ENCODE measurements around the gene ABHD2.
"Not testable (repeated sequence)": the region's sequence is repeated elsewhere in the genome, so short reads cannot be mapped to it uniquely, and the experiment has no call there.

ABHD2 gene

DNA sequence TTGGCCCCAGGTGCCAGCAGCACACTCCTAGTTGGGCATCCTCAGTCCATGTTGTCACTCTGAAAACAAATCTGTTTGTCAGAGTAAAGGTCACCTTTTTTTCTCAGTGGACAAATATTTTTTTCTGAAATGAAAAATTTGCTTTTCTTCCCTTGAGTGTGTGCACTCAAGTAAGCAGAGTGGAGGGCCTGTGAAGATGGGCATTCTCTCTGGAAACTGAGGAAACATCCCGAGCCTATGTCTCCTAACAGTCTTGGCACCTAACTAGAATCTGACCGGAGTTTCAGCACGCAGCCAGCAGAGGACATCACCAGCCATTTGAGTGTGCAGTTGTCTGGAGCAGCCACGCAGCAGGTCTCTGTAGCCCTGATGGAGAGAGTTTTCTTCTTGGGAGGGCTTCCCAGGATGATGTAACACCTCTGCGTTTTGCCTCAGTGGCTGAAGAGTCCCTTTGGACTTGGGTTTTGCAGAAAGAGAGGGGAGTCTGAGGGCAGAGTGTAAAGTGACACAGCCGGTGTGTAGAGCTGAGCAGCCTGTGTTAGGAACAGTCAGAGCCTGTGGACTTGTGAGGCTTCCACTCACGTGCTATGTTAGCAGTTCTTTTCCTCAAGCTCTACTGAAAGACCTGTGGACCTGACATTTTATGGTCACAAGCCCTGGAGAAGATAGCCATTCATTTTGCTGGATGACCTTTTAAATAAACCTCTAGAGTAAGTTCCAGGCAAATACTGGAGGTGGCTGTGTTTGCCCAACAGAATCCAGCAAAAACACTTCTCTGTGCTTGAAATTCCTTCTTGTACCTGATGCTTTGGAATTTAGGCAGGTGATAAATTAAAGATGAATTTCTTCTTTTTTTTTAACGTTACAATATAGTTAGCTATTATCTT lies 51.6 kb downstream of the ABHD2 start:
- DNase-seq (ENCODE audit: low spot score), result no peak

DNA sequence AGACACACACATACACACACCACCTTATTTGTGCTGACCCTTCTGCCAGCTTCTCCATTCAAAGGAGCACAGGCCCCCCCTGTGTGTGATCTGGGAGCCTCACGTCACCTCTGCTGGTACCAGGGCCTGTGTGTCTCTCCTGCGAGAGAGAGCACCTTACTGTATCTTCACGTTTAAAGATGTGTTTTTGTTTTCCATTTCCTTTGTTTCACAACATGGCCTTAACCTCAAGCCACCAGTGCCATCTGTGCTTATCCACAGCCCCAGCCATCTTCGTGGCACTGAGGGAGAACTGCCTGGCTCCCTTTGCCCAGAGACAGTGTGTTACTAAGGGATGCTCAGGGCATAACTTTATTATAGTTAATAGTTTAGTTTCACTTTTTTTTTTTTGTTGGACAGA lies 52.3 kb downstream of the ABHD2 start:
- no peak for DNase-seq (ENCODE audit: low spot score)

DNA sequence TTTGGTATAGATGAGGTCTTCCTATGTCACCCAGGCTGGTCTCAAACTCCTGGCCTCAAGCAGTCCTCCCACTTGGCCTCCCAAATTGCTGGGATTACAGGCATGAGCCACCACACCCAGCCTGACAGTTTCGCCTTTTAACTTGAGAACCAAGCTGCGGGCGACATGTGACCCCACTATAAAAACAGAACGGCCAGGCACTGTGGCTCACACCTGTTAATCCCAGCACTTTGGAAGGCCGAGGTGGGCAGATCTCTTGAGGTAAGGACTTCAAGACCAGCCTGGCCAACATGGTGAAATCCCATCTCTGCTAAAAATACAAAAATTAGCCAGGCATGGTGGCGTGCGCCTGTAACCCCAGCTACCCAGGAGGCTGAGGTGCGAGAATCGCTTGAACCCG lies 52.9 kb downstream of the ABHD2 start:
- not testable (repeated sequence) for DNase-seq (ENCODE audit: low spot score)

DNA sequence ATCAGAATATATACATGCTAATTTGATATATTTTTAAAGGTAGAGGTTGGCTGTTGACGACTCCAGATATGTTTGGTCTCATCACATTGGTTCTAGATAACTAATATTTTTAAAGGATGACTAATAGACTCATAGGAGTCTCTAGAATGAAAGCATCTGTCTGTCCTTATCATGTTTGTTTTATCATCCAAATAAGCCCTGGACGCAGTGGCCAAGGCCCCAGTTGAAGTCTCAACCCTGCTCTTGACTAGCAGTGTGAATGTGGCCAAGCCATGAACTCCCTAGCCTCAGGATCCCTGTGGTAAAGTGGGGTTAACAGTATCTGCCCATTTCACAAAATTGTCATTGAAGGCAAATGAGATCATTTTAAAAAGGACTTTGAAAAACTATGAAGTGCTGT lies 53.6 kb downstream of the ABHD2 start:
- DNase-seq (ENCODE audit: low spot score), result no peak

DNA sequence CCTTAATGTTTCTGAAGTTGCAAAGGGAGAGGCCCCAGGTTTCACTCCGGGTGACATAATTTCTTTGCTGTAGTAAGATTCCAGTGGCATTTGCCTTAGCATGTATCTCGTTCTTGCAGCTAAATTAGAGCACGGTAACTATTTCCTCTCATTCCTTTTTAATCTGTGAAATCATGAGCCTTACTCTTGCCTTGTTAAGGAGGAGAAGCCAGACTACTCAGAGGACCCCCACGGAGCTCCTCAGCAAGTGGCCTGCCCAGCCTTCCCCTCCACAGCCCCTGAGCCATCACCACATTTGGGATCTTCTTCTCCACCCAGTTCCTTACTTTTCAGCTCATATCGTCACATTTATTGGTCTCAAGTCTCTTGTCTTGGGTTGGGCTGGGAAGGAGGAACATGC lies 54.2 kb downstream of the ABHD2 start:
- DNase-seq (ENCODE audit: low spot score), result no peak

DNA sequence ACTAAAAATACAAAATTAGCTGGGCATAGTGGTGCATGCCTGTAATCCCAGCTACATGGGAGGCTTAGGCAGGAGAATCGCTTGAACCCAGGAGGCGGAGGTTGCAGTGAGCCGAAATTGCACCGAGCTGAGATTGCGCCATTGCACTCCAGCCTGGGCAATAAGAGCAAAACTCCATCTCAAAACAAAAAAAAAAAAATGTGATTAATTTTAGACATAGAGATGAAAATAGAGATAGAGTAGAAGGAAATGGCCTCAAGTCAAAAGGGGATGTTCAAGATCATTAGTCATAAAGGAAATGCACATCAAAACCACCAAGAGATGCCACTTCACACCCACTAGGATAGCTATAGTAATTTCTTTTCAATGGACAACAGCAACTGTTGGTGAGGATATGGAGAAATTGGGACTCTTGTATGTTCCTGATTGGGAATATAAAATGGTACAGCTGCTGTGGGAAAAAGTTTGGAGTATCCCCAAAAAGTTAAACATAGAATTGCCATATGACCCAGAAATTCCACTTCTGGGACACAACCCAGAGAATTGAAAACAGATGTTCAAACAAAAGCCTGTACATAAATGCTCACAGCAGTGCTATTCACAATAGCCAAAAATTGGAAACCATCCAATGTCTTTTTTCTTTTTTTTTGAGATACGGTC lies 55.4 kb downstream of the ABHD2 start:
- DNase-seq (ENCODE audit: low spot score), result no peak

DNA sequence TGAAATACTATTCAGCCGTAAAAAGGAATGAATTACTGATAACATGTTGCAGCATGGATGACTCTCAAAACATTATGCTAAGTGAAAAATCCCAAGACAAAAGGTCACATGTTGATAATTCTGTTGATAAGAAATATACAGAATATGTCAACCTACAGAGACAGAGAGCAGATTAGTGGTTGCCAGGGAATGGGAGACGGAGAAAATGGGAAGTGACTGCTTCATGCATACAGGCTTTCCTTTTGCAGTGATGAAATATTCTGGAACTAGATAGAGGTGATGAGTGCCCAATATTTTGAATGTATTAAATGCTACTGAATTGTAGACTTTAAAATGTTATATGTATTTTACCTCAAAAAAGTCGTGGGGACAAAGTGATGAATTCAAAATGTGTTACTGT lies 56.2 kb downstream of the ABHD2 start:
- DNase-seq (ENCODE audit: low spot score), result no peak

DNA sequence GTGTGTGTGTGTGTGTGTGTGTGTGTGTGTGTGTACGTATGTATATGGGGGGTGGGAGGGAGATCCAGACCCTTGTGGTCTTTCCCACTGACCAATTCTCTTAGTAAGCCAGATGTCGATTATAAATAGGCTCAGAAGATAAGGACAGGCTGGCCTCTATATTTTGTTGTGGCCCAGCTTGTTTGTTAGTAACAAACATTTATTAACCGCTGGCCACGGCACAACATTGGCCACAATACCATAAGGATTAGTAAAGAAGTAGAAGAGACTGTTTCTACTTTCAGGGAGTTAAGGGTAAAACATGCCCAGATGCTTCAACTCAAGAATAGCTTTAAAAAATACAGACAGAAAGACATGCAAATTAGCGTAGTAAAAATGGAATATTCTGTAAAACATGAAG lies 58.1 kb downstream of the ABHD2 start:
- DNase-seq (ENCODE audit: low spot score), result no peak

DNA sequence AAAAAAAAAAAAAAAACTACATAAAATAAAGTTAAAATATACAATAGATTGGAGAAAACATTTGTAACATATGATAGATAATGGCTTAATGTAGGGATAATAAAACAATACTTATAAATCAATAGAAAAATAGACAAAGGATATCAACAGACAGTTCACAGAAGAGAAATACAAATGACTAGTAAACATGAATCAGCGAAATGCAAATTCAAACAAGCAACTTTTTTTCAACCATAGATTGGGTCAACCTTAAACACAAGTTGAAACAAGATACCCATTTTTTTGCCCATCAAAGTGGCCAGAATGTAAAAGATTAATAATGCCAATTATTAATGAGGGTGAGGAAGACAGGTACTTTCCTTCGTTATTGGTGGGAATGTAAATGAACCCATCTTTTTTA lies 59.9 kb downstream of the ABHD2 start:
- DNase-seq (ENCODE audit: low spot score), result no peak

DNA sequence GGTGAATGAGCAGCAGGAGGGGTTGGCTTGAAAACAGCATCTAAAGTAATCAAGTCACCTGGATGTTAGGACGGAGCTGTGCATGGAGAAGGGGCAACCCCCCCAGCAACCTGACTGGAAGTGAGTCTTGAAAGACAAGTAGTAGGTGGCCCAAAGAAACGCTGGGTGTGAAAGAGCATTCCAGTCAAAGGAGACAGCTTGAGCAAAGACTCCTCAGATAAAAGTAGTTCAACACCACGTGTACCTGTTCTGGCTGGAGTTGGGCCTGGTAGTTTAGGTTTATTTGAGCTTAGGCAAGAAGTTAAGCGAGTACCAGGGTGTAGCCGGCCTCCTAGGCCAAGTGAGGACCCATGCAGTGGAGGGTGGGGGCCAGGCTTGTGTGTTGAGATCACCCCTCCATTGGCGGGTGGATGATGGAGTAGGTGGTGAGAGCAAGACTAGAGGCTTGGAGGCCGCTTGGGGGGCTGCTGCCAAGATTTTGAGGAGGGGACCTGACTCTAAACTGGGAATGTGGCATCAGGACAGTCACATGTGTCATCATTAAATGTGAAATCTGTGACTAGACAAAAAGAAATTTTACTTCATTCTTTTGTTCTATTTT lies 61.3 kb downstream of the ABHD2 start:
- no peak for DNase-seq (ENCODE audit: low spot score)

DNA sequence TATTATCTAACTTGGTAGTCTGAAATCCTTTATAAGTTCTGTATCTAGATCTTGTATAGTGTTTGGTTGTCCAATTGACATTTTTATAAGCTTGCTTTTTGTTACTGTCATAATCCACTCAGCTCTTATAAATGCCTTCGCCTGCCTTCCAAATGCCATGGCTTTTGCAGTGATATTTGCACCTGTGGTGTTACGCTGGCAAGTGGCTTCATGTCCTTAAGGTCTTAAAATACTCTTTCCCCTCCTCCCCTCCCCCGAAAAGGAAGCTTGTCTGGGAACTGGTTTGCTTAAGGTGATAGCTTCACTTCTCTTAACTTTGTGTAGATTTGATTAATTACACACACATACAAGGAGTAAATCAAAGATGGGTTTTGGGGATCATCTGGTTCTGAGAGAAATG lies 62.0 kb downstream of the ABHD2 start:
- no peak for DNase-seq (ENCODE audit: low spot score)

DNA sequence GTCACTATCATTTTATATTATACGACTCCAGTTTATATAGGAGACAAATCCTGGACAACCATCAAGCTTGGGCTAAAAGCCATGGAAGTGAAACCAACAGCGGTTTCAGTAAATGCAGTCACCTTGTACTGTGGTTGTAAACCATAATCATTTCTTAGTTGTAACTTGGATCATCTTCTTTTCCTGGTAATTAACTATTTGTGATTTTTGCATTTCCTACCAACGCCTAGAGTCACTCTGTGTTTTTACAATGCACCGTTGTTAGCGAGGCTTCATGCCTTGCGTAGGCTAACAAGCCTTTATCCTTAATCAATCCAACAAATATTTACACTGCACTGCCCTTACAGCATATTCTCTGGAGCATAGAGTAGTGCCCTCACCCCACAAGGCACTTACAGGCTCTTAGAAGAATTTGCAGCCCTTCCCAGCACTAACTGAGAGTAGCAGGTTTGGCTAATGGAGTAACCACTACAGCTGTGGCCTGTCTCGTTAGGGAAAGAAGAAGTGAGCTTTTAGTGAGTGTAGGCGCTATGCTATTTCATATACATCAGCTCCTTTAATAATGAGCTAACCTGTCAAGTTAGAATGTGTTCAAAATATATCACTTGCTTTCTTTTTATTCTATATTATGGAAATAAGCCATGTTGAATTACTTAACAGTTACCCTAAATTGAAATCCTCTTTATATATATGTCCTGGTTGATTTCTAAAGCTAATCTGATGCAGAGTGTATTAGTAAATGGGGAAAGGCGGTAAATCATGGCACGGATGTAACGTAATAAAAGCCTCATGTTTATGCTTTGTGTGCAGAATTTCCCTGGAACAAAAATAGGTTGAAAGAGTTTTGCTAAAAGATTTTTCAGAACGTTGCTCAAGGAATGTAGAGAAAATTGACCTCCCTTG lies 62.8 kb downstream of the ABHD2 start:
- no peak for DNase-seq (ENCODE audit: low spot score)

DNA sequence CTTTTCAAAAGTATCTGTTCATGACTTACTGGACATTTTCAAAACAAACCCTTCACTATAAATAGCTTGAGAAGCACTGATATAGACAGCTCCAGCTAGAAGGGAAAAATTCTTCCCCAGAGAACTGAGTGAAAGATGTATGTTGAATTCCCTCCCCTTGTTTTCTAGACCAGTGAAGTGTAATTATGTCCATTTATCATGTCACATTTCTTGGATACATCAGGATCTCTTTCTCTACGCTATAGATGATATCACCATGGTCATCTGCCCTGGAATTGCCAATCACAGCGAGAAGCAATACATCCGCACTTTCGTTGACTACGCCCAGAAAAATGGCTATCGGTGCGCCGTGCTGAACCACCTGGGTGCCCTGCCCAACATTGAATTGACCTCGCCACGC lies 66.9 kb downstream of the ABHD2 start:
- no peak for DNase-seq (ENCODE audit: low spot score)

DNA sequence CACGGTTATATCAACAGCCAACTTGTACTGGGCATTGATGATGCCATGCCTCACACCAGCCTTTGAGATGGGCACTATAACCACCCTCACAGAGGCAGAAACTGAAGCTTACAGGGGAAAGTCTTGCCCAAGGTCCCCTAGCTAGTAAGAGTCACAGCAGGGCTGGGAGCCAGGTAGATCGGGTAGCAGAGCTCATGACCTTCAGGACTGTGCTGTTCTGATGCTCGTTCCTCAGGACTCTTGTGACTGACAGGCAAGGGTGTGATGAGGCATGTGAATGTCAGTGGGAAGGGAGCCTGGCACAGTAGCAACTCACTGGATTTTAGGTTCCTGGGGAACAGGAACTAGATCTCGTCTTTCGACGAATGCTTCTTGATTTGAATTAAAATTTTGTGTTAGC lies 67.4 kb downstream of the ABHD2 start:
- DNase-seq (ENCODE audit: low spot score), result no peak

DNA sequence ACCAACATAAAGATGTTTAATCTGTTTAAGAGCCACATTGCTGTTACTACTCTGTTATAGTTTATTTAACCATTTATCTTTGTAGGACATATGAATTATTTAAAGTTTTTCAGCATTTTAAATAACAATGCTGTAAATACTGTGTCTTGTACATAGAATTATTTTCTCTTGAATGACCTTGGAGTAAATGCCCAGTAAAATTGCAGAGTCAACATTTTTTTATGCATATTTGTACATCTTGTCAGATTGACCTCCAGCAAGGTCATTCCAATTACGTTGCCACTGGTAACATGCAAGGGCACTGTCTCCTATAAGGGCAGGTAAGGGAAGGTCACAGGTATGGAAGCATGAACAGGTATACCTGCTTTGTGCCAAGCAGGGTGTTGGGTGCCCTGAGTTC lies 68.8 kb downstream of the ABHD2 start:
- no peak for DNase-seq (ENCODE audit: low spot score)

DNA sequence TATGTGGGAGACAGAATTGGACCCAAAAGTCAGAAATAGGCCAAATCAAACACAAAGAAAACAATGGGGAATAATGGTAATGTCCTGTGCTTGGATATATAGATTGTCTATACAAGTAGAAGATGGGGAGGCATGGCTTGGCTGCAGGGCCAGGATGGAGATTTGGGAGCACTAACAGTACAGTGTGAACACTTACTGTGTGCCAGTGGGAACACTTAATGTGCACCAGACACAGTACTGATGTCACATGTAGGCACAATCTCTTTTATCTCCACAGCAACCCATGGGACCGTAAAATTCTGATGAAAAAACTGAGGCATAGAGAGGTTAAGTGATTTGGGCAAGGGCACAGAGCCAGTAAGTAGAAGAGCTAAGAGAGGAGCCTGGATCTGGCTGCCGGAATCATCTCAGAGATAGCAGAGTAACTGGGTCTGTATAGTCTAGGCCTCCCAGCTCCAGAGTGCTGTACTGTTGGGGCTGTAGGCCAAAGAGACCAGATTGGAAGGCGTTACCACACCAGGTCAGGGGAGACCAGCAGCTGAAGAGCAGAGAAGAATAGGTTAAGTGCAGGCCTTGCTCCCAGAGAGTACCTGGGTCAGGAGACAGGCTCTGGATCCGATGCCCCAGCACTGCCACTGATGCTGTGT lies 69.8 kb downstream of the ABHD2 start:
- DNase-seq (ENCODE audit: low spot score), result no peak

DNA sequence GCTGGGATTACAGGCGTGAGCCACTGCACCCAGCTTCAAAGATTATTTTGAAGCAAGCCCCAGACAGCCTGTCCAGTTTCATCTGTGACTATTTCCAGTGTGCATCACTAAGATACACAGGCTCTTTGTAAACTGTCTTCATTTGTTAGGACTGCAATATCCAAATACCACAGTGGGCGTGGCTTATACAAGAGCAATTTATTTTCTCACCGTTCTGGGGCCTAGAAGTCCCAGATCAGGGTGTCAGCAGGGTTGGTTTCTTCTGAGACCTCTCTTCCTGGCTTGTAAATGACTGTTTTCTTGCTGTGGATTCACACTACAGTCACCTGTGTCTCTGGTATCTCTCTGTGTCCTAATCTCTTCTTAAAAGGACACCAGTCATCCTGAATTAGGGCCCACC lies 73.4 kb downstream of the ABHD2 start:
- DNase-seq (ENCODE audit: low spot score), result no peak

DNA sequence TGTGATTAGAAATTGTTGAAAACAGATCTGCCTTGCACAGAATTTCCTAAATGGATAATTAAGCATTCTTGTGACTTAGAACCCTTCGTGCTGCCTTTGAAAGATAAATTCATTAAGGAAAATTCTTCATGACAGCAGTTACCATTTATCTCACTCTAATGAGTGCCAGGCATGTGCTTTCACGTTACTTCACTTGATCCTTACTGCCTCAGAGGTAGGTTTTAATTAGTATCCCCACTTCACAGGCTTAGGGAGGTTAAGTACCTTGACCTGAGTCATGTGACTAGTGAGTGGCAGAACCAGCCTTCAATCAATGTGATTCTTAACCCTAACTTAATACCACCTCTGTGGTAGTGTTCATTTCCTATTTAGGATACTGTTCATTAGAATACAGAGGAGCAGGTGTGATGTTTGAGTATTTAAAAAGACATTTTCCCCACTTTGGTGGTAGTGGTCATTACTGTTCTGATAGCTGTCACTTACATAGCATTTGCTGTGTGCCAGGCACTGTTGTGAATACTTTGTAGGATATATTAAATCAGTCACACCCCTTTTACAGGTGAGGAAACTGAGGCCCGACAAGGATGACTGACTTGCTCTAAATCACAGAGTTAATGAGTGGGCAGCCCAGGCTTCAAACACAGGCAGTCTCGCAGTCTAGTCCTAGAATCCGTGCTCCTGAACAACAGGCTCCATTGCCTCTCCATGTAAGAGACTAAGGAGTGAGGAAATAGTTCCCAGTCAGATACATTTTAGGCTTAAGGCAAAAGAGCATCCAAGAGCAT lies 75.2 kb downstream of the ABHD2 start:
- DNase-seq (ENCODE audit: low spot score), result no peak

DNA sequence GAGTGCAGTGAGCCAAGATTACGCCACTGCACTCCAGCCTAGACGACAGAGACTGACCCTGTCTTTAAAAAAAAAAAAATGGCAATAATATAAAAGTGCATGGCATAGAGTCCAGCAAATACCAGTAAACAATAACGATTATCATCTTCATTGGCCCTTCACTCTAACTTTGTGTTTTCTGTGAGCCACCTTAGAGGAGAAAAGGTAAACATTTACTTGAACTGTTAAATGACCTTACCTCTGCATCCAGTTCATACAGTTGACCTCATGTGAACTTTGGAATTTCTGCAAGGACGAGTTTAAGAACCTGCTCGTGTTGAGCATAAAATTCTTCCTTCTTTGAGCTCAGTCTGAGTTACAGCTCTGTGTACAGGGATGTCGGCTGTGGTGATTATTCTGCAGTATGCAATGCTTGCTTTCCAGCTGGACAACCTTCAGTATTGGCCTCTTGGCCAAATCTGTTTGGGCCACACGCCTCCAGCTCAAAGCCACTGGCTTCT lies 76.5 kb downstream of the ABHD2 start:
- DNase-seq (ENCODE audit: low spot score), result peak; percentile 29

DNA sequence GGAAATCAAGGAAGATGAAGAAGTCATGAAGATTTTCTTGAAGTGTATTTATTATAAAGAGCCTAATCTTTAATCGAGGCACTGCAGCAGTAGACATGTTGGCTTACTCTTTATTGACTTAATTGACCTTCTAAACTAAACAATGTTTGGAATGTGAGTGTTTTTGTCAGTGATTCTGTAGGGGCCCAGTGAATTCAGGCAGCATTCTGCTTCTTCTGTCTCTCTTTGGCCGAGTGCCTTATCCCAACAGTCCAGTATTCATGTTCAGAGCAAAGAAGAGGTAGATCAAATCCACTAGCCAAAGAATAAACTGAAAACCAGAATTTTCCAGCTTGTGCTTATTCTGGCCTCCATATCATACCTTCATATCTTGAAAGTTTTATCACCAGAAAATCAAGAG lies 77.4 kb downstream of the ABHD2 start:
- peak; percentile 29 for DNase-seq (ENCODE audit: low spot score)
